Osteoblast (primary cell): ENCODE data around the gene CCDC89. TPM values are rescaled to one million over a fixed set of nuclear protein-coding genes. Genes with fewer than 3 reads are reported as not detected.

Experiments used
- DNase-seq: peaks from one replicate; pipeline ENCODE4 v3.0.0; 2011; ENCODE audit warnings: low spot score, mixed read lengths; ENCODE audit not compliant: insufficient read length; ENCODE audit errors: missing footprints
- H2AFZ ChIP-seq: 2 replicates; pipeline ENCODE4 v1.6.0; 2011; ENCODE audit warnings: mild to moderate bottlenecking, low read length
- H3K27ac ChIP-seq: 2 replicates; pipeline ENCODE4 v1.5.1; 2011; ENCODE audit warnings: mild to moderate bottlenecking, low read depth, low read length, moderate library complexity
- H3K27me3 ChIP-seq: 2 replicates; pipeline ENCODE4 v1.6.0; 2012; ENCODE audit warnings: mild to moderate bottlenecking, control low read depth, inconsistent platforms, low read length, moderate library complexity; ENCODE audit not compliant: insufficient read depth
- H3K36me3 ChIP-seq: 2 replicates; pipeline ENCODE4 v1.5.1; 2011; ENCODE audit warnings: mild to moderate bottlenecking, low read length, control low read depth, moderate library complexity; ENCODE audit not compliant: insufficient read depth
- H3K4me1 ChIP-seq: 2 replicates; pipeline ENCODE4 v1.5.1; 2011; ENCODE audit warnings: mild to moderate bottlenecking, low read length, control low read depth, moderate library complexity; ENCODE audit not compliant: insufficient read depth
- H3K4me2 ChIP-seq: 2 replicates; pipeline ENCODE4 v1.6.0; 2011; ENCODE audit warnings: mild to moderate bottlenecking, low read length; ENCODE audit not compliant: insufficient read depth
- H3K4me3 ChIP-seq: fragments of 200-600 bp; sonication (generic); 3 replicates; pipeline ENCODE4 v1.5.1; 2012; ENCODE audit warnings: mild to moderate bottlenecking, low read length, inconsistent platforms; ENCODE audit not compliant: insufficient read depth
- H3K79me2 ChIP-seq: 2 replicates; pipeline ENCODE4 v1.6.0; 2012; ENCODE audit warnings: mild to moderate bottlenecking, low read length, control low read depth, inconsistent platforms; ENCODE audit not compliant: insufficient read depth
- H3K9me3 ChIP-seq: 2 replicates; pipeline ENCODE4 v1.5.1; 2011; ENCODE audit warnings: low read depth, low read length, control low read depth
- H4K20me1 ChIP-seq: 2 replicates; pipeline ENCODE4 v1.6.0; 2012; ENCODE audit warnings: mild to moderate bottlenecking, low read length, control low read depth; ENCODE audit not compliant: insufficient read depth
- CTCF ChIP-seq: IDR thresholded peaks from 2 replicates; pipeline ENCODE4 v1.5.1; 2011; ENCODE audit warnings: mild to moderate bottlenecking, low read depth, low read length, moderate library complexity; ENCODE audit errors: extremely low read depth
- total RNA-seq: library from RNA; depleted of rRNA; stranded (reverse); fragments of >200 nt; gene quantifications from 2 replicates; pipeline ENCODE4 v1.2.3, GENCODE V29; 2012

Gene CCDC89
- total RNA-seq, 1 donor: 2.9 TPM

GRCh38 chr11:85666687-85667086 is 19.3 kb downstream of the CCDC89 start:
- peaks cover 3% of the 10 kb centered on the region for H3K4me1 ChIP-seq
- H3K4me3 ChIP-seq: no peak overlapping the region
- no peak for DNase-seq
- H2AFZ ChIP-seq: no peak overlapping the region
- H4K20me1 ChIP-seq: peaks cover 22% of the 10 kb centered on the region
- no peaks in the 10 kb centered on the region for H3K27me3 ChIP-seq
- H3K27ac ChIP-seq: no peak overlapping the region
- H3K36me3 ChIP-seq: no peaks in the 10 kb centered on the region
- H3K4me2 ChIP-seq: no peak overlapping the region
- H3K9me3 ChIP-seq: no peaks in the 10 kb centered on the region
- H3K79me2 ChIP-seq: peaks cover 27% of the 10 kb centered on the region
- TF ChIP-seq CTCF: no peak

GRCh38 chr11:85665733-85666132 is 20.3 kb downstream of the CCDC89 start:
- DNase-seq: no peak
- Histone ChIP-seq H2AFZ (peak overlapping the region; percentile 84), H3K4me2 (peak overlapping the region; percentile 90), H4K20me1 (peaks cover 30% of the 10 kb centered on the region), H3K9me3 (no peaks in the 10 kb centered on the region), H3K79me2 (peaks cover 36% of the 10 kb centered on the region), H3K4me3 (no peak overlapping the region), H3K4me1 (peaks cover 11% of the 10 kb centered on the region), H3K27me3 (no peaks in the 10 kb centered on the region), H3K27ac (no peak overlapping the region), H3K36me3 (peaks cover under 1% of the 10 kb centered on the region)
- TF ChIP-seq CTCF: no peak

- Histone ChIP-seq H3K27ac (peak within 1 kb of the TSS; percentile 97), H4K20me1 (peaks cover 35% of the 10 kb centered on the region), H3K4me2 (peak within 1 kb of the TSS; percentile 90), H3K9me3 (no peaks in the 10 kb centered on the region), H3K36me3 (peaks cover 8% of the 10 kb centered on the region), H3K4me3 (peak within 1 kb of the TSS; percentile 91), H3K79me2 (peaks cover 45% of the 10 kb centered on the region), H3K4me1 (peaks cover 16% of the 10 kb centered on the region), H2AFZ (peak within 1 kb of the TSS; percentile 84), H3K27me3 (no peaks in the 10 kb centered on the region)
- TF ChIP-seq CTCF: no peak
- peak; percentile 95 for DNase-seq
These were observed 21.1 kb downstream of the CCDC89 start, which contains the start of gene CREBZF for GRCh38 chr11:85664615-85665481. Gene CREBZF, minus strand, starts transcription at chr11:85665129. Its CDS starts 254 bp downstream, at chr11:85664875.
